Ovary (tissue), 3 donors: ENCODE measurements around the gene C3.

ENCODE experiments used
- EP300 ChIP-seq: sonication (generic); formaldehyde crosslinking; IDR thresholded peaks from one replicate; pipeline ENCODE4 v1.6.1; 2017; ENCODE audit warnings: antibody characterized with exemption
- POLR2A ChIP-seq: fragments of 450-650 bp; IDR thresholded peaks from one replicate; pipeline ENCODE4 v1.6.1; 2017; ENCODE audit warnings: antibody characterized with exemption, mild to moderate bottlenecking, moderate library complexity
- TF ChIP-seq, protein P1 (sequence below), 3 donors: fragments of 450-650 bp in 2 of 3; fragments of 200-600 bp in 1 of 3; IDR thresholded peaks; one replicate each; pipeline versions ENCODE4 v1.5.1 to v1.8.0; 2016 to 2022; ENCODE audit warnings: antibody characterized with exemption in 3 of 3, mild to moderate bottlenecking in 1 of 3
- donor health status: DM: no; HTN: no; CAD: no.

DNA sequence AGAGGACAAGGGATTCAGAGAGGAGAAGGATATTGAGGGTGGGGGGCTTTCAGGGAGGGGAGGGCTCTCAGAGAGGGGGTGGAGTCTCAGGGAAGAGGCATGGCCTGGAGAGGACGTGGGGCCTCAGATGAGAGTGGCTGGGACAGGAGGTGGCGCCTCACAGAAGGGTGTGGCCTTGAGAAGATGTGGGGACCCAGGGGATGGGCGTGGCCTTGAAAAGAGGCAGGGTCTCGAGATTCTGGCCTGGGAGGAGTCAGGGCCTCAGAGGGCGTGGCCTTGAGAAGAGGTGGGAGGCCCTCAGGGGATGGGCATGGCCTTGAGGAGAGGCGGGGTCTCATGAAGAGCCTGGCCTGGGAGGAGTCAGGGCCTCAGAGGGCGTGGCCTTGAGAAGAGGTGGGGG is 26.8 kb downstream of the C3 start:
- TF ChIP-seq POLR2A (no peak), EP300 (no peak)
- TF ChIP-seq, protein P1, sequence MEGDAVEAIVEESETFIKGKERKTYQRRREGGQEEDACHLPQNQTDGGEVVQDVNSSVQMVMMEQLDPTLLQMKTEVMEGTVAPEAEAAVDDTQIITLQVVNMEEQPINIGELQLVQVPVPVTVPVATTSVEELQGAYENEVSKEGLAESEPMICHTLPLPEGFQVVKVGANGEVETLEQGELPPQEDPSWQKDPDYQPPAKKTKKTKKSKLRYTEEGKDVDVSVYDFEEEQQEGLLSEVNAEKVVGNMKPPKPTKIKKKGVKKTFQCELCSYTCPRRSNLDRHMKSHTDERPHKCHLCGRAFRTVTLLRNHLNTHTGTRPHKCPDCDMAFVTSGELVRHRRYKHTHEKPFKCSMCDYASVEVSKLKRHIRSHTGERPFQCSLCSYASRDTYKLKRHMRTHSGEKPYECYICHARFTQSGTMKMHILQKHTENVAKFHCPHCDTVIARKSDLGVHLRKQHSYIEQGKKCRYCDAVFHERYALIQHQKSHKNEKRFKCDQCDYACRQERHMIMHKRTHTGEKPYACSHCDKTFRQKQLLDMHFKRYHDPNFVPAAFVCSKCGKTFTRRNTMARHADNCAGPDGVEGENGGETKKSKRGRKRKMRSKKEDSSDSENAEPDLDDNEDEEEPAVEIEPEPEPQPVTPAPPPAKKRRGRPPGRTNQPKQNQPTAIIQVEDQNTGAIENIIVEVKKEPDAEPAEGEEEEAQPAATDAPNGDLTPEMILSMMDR (IDR thresholded peaks at IDR 0.05): no peak
